Naive thymus-derived CD8-positive, alpha-beta T cell (primary cell): ENCODE results near the gene NCKAP5. TPM values are rescaled to one million over a fixed set of nuclear protein-coding genes. Genes with fewer than 3 reads are reported as not detected.
A peak's percentile ranks its signal among the peaks of the same experiment; 100 is the strongest.
"Not testable (repeated sequence)": the region's sequence is repeated elsewhere in the genome, so short reads cannot be mapped to it uniquely, and the experiment has no call there.

Experiments used
- ATAC-seq, 2 donors: fragments of 150-1000 bp; cut with Tn5 transposase in 1 of 2; sonication (Bioruptor Pico), chemical (Tn5 transposase) in 1 of 2; 1 replicate in 1 of 2; 2 replicates in 1 of 2; pipeline ENCODE4 v1.10.0; 2021; ENCODE audit warnings: mild to moderate bottlenecking in 2 of 2, moderate library complexity in 2 of 2
- POLR2A ChIA-PET: fragments of 350-600 bp; sonication (Branson Sonifier 250); formaldehyde crosslinking; loops from one replicate; lab custom pipeline; 2021; ENCODE audit warnings: antibody characterized with exemption; lab: Charles Lee
- DNase-seq, 10 donors: peaks; one replicate each; pipeline versions ENCODE4 v3.0.0 to v3.0.0-alpha.2; 2020 to 2022
- H3K27ac Mint-ChIP-seq, 10 donors: one replicate each; pipeline ENCODE4 v1.8.0; 2020 to 2022; ENCODE audit warnings: mild to moderate bottlenecking in 10 of 10, mixed read lengths in 10 of 10, moderate library complexity in 4 of 10, inconsistent platforms in 1 of 10
- H3K27me3 Mint-ChIP-seq, 5 donors: one replicate each; pipeline ENCODE4 v1.8.0; 2021 to 2022; ENCODE audit warnings: mixed read lengths in 5 of 5
- H3K36me3 Mint-ChIP-seq, 3 donors: one replicate each; pipeline ENCODE4 v1.8.0; 2020 to 2022; ENCODE audit warnings: mixed read lengths in 3 of 3, mild to moderate bottlenecking in 2 of 3, inconsistent platforms in 1 of 3
- H3K4me1 Mint-ChIP-seq, 4 donors: one replicate each; pipeline ENCODE4 v1.8.0; 2021 to 2022; ENCODE audit warnings: mixed read lengths in 4 of 4
- H3K4me3 Mint-ChIP-seq, 10 donors: one replicate each; pipeline ENCODE4 v1.8.0; 2020 to 2022; ENCODE audit warnings: mild to moderate bottlenecking in 10 of 10, mixed read lengths in 10 of 10, moderate library complexity in 6 of 10, inconsistent platforms in 1 of 10
- H3K9me3 Mint-ChIP-seq, 9 donors: one replicate each; pipeline ENCODE4 v1.8.0; 2020 to 2022; ENCODE audit warnings: mixed read lengths in 9 of 9, mild to moderate bottlenecking in 3 of 9, inconsistent platforms in 1 of 9, moderate library complexity in 1 of 9
- polyA plus RNA-seq, 3 donors: library from polyadenylated mRNA; unstranded; fragments of 300-500 nt; fragmentation: Illumina TruSeq; gene quantifications; one replicate each; pipeline ENCODE4 v1.2.3, GENCODE V29; 2021
- total RNA-seq, 8 experiments: library from RNA in 2 of 8; stranded (reverse) in 2 of 8; gene quantifications; one replicate each; pipeline ENCODE4 v1.2.3 and lab custom pipeline; 2021 to 2026

Gene NCKAP5
- total and polyA plus RNA-seq, 5 experiments from 2014 or later: not detected

DNA sequence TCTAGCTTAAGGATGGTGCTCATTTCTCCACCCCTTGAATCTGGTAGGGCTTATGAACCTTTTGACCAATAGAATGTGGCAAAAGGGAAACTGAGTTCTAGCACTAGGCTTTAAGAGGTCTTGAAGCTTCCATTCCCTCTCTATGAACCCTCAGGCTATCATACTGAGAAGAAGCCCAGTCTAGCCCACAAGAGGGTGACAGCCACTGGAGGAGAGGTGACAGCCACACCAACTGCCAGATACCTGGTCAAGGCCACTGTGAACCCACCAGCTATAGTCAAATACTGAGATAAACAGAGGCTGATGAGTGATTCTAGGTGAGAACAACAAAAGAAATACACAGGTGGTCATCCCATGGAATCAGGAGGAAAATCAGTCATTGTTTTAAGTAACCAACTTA, 37.6 kb downstream of the NCKAP5 start:
- Mint-ChIP-seq H3K4me1 (no peaks in the 10 kb centered on the region), H3K9me3 (peaks cover 0 to 4% (median 0%) of the 10 kb centered on the region in 9 donors), H3K36me3 (no peaks in the 10 kb centered on the region), H3K27ac (peak overlapping the region in 1 of 10 donors; percentile 41), H3K4me3 (no peak overlapping the region), H3K27me3 (peaks cover 0 to 6% (median 0%) of the 10 kb centered on the region in 5 donors)
- POLR2A ChIA-PET: no interaction called here
- ATAC-seq (no peak), DNase-seq (no peak)

DNA sequence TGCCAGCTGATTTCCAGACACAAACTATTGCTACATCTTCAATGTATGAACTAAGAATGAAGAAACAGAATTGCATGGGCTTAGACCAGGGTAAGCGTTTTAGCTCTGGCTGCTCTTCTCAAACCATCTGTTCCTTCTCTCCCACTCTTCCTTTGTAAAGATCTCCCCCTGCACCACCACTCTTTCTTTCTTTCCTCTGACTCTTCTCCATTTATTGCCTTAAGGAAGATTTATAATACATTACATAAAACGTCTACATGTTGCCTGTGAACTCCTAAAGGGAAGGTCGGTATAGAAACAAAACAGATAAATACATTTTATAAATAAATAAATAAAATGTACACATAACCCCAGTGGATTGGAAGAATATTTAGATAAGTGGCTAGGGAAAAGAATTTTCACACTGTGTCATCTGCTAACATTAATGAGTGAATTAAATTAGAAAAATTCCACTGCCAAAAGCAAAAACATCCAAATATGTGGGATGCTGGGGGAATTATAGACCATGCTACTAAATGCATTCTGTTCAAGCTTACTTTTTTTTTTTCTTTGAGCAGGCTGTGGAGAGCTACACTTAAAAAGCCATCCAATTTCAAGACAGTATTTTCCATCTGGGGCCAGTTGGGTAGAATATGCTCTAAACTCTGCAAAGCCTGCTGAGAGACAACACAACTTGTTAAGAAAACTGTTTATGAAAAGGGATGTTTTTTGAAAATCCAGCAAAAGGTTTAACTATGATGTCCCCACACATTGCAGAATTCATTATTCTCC, 41.5 kb downstream of the NCKAP5 start:
- peaks cover 0 to 13% (median 0%) of the 10 kb centered on the region in 5 donors for H3K27me3 Mint-ChIP-seq

DNA sequence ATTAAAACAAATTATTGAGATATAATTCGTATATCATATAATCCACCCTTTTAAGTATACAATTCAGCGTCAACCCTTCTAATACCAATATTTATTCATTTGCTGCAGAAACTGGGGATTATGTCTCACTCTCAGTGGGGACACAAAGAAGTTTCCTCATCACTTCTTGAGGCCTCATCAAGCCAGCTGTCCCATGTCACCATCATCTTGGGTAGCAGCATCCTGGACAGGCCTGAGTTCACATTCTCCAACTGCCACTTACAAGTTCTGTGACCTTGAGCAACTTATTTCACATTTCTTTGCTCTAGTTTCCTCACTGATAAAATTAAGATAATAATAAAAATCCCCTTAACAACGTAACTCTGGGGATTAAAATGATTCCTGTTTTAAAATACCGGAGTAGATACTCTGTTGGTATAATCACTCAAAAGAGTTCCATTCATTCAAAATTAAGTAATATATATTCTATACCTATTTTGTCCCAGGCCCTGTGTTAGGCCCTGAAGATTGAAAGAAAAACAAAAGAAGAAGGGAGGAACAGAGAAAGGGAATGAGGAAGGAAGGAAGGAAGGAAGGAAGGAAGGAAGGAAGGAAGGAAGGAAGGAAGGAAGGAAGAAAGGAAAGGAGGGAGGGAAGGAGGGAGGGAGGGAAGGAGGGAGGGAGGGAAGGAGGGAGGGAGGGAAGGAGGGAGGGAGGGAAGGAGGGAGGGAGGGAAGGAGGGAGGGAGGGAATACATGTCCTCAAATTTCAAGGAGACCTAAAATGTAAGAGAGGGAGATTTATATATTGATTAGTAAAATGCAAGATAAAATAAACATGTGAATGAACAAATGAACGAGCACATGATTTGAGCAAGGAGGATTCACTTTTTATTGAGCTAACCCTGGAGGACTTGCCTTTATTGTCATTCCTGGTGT, 42.4 kb downstream of the NCKAP5 start:
- POLR2A ChIA-PET: no interaction called here
- H3K27me3 Mint-ChIP-seq: peaks cover 0 to 13% (median 0%) of the 10 kb centered on the region in 5 donors
- no peak overlapping the region for H3K4me3 Mint-ChIP-seq
- no peaks in the 10 kb centered on the region for H3K36me3 Mint-ChIP-seq
- H3K4me1 Mint-ChIP-seq: no peaks in the 10 kb centered on the region
- ATAC-seq: no peak
- no peak for DNase-seq
- no peak overlapping the region for H3K27ac Mint-ChIP-seq
- peaks cover 0 to 2% (median 0%) of the 10 kb centered on the region in 9 donors for H3K9me3 Mint-ChIP-seq

More for the DNA sequence above, 41.5 kb downstream of the NCKAP5 start:
- POLR2A ChIA-PET: no interaction called here
- Mint-ChIP-seq H3K4me1 (no peaks in the 10 kb centered on the region), H3K4me3 (no peak overlapping the region), H3K36me3 (no peaks in the 10 kb centered on the region), H3K27ac (no peak overlapping the region), H3K9me3 (peaks cover 0 to 2% (median 0%) of the 10 kb centered on the region in 9 donors)
- DNase-seq (no peak), ATAC-seq (no peak)

- no peaks in the 10 kb centered on the region for H3K36me3 Mint-ChIP-seq
- POLR2A ChIA-PET: no interaction called here
Observed at GRCh38 chr2:133525090-133525489, 43.2 kb downstream of the NCKAP5 start.

GRCh38 chr2:133523406-133523805, 44.9 kb downstream of the NCKAP5 start:
- POLR2A ChIA-PET: no interaction called here
- H3K4me3 Mint-ChIP-seq: no peak overlapping the region
- H3K4me1 Mint-ChIP-seq: no peaks in the 10 kb centered on the region
- DNase-seq (no peak), ATAC-seq (no peak)
- no peak overlapping the region for H3K27ac Mint-ChIP-seq
- no peaks in the 10 kb centered on the region for H3K36me3 Mint-ChIP-seq
- H3K9me3 Mint-ChIP-seq: peaks cover 0 to 2% (median 0%) of the 10 kb centered on the region in 9 donors
- H3K27me3 Mint-ChIP-seq: peaks cover 0 to 17% (median 2%) of the 10 kb centered on the region in 5 donors

More at GRCh38 chr2:133525090-133525489, 43.2 kb downstream of the NCKAP5 start:
- no peak for DNase-seq
- H3K27me3 Mint-ChIP-seq: peaks cover 0 to 12% (median 2%) of the 10 kb centered on the region in 5 donors
- peaks cover 0 to 2% (median 0%) of the 10 kb centered on the region in 9 donors for H3K9me3 Mint-ChIP-seq
- H3K4me1 Mint-ChIP-seq: no peaks in the 10 kb centered on the region
- H3K4me3 Mint-ChIP-seq: no peak overlapping the region
- no peak overlapping the region for H3K27ac Mint-ChIP-seq
- ATAC-seq: no peak

GRCh38 chr2:133522204-133522603, 46.1 kb downstream of the NCKAP5 start:
- no peaks in the 10 kb centered on the region for H3K36me3 Mint-ChIP-seq
- peaks cover 0 to 2% (median 0%) of the 10 kb centered on the region in 9 donors for H3K9me3 Mint-ChIP-seq
- H3K4me1 Mint-ChIP-seq: no peaks in the 10 kb centered on the region
- H3K4me3 Mint-ChIP-seq: no peak overlapping the region
- POLR2A ChIA-PET: no interaction called here
- no peak for DNase-seq
- H3K27me3 Mint-ChIP-seq: peaks cover 0 to 17% (median 2%) of the 10 kb centered on the region in 5 donors
- ATAC-seq: no peak
- H3K27ac Mint-ChIP-seq: no peak overlapping the region

GRCh38 chr2:133521146-133521745, 47.0 kb downstream of the NCKAP5 start:
- H3K27ac Mint-ChIP-seq: no peak overlapping the region
- POLR2A ChIA-PET: no interaction called here
- peaks cover 0 to 2% (median 0%) of the 10 kb centered on the region in 9 donors for H3K9me3 Mint-ChIP-seq

DNA sequence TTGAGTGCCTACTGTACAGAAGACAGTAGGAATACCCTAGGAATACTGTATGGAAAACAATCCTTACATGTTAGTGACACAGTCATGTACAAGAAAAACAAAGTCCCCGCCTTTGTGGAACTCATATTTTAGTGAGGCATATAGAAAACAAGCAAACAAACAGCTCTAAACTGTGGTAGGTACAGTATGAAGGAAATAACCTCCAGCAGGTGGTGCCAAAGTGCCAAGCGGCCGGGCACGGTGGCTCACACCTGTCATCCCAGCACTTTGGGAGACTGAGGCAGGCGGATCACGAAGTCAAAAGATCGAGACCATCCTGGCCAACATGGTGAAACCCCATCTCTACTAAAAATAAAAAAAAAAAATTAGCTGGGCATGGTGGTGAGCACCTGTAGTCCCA, 48.6 kb downstream of the NCKAP5 start:
- ATAC-seq, H3K9me3 Mint-ChIP-seq, H3K4me1 Mint-ChIP-seq, POLR2A ChIA-PET, H3K27ac Mint-ChIP-seq, H3K4me3 Mint-ChIP-seq, DNase-seq, H3K36me3 Mint-ChIP-seq: not testable (repeated sequence)
- H3K27me3 Mint-ChIP-seq: peaks cover 0 to 17% (median 2%) of the 10 kb centered on the region in 5 donors

More at GRCh38 chr2:133521146-133521745, 47.0 kb downstream of the NCKAP5 start:
- Mint-ChIP-seq H3K4me1 (no peaks in the 10 kb centered on the region), H3K27me3 (peaks cover 0 to 17% (median 2%) of the 10 kb centered on the region in 5 donors), H3K36me3 (no peaks in the 10 kb centered on the region), H3K4me3 (no peak overlapping the region)
- ATAC-seq (no peak), DNase-seq (no peak)

GRCh38 chr2:133518700-133519344, 49.4 kb downstream of the NCKAP5 start:
- H3K36me3 Mint-ChIP-seq: no peaks in the 10 kb centered on the region
- H3K4me1 Mint-ChIP-seq: no peaks in the 10 kb centered on the region
- POLR2A ChIA-PET: no interaction called here
- DNase-seq (no peak), ATAC-seq (no peak)
- peaks cover 0 to 17% (median 2%) of the 10 kb centered on the region in 5 donors for H3K27me3 Mint-ChIP-seq
- peaks cover 0 to 2% (median 0%) of the 10 kb centered on the region in 9 donors for H3K9me3 Mint-ChIP-seq
- H3K27ac Mint-ChIP-seq: no peak overlapping the region
- H3K4me3 Mint-ChIP-seq: no peak overlapping the region

- Mint-ChIP-seq H3K27me3 (peaks cover 0 to 12% (median 2%) of the 10 kb centered on the region in 5 donors), H3K4me1 (no peaks in the 10 kb centered on the region), H3K27ac (no peak overlapping the region), H3K4me3 (no peak overlapping the region), H3K36me3 (no peaks in the 10 kb centered on the region), H3K9me3 (peaks cover 0 to 2% (median 0%) of the 10 kb centered on the region in 9 donors)
- ATAC-seq (no peak), DNase-seq (no peak)
- POLR2A ChIA-PET: no interaction called here
Observed at GRCh38 chr2:133517876-133518275, 50.4 kb downstream of the NCKAP5 start.

DNA sequence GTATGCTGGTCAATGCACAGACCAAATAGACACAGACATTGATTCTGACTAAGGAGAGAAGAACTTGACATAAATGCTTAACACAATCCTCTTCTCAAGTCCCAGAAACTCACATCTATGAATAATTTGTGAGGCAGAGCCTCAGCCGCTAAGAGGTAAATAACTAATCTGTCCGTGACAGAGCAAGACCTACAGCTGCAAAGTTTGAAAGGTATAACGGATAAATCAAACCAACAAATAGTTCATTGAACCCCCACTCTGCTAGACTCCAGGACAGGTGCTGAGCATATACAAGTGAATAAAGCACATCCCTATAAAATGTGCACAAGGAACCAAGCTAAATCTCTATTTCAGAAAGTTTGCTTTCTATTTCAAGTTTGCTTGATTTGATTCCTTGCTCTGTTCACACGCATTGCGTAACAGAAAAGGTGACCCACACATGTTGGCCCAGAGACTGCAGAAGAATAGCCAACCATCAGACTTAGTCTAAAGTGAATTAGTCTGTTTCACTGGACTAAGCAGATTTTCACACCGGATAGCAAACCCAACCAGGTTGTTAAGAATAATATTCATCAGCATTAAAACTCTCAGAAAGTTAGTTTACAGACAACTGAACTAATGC, 51.7 kb downstream of the NCKAP5 start:
- ATAC-seq (no peak), DNase-seq (no peak)
- Mint-ChIP-seq H3K4me1 (no peaks in the 10 kb centered on the region), H3K9me3 (peaks cover 0 to 2% (median 0%) of the 10 kb centered on the region in 9 donors), H3K27ac (no peak overlapping the region), H3K27me3 (peaks cover 0 to 9% (median 0%) of the 10 kb centered on the region in 5 donors), H3K4me3 (no peak overlapping the region), H3K36me3 (no peaks in the 10 kb centered on the region)
- POLR2A ChIA-PET: no interaction called here

DNA sequence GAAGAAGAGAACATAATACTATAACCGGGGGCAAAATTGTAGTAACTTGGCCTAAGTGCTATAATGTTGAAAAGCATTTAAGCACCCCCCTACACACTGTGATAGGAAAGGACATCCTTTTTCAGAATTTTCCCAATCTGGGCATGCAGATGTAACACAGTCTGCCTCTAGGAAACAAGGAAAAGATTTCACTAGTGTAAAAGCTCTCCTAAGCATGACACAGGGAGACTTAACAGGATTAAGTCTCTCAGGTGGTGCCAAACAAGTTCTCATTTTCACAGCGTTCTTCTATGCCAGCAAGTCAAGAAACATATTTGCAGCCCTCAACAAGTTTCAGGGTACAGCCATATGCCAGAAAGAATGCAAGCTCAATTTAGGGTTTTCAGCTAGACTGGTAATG, 53.0 kb downstream of the NCKAP5 start:
- POLR2A ChIA-PET: no interaction called here
- no peak overlapping the region for H3K27ac Mint-ChIP-seq
- peaks cover 0 to 5% (median 0%) of the 10 kb centered on the region in 5 donors for H3K27me3 Mint-ChIP-seq
- H3K36me3 Mint-ChIP-seq: no peaks in the 10 kb centered on the region
- peaks cover 0 to 2% (median 0%) of the 10 kb centered on the region in 9 donors for H3K9me3 Mint-ChIP-seq
- no peak overlapping the region for H3K4me3 Mint-ChIP-seq
- no peak for DNase-seq
- ATAC-seq: no peak
- no peaks in the 10 kb centered on the region for H3K4me1 Mint-ChIP-seq
